ENCODE results near the gene DOCK2. TPM values are rescaled to one million over a fixed set of nuclear protein-coding genes. Genes with fewer than 3 reads are reported as not detected.

The DOCK2 gene
- total RNA-seq, 1 experiment from 2014 or later: 1.4 TPM

DNA sequence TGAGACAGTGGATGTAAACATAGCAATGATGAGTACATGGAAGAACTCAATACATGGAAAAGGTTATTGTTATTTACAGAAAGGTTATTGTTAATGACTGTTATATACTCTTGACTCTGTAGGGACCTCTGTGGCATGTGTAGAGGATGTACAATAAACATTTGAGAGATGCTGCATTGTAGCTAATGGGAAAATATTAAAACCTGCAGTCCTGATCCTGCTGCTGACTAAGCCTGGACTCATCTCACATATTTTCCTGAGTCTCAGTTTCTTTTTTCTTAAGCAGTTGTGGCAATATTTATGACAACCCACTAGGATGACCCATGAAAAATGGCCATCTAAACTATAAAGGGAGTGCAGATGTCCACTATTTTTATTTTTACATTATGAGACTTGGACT lies 75.4 kb downstream of the DOCK2 start:
- BruUV-seq (replicated peaks): no TSS peak
- Histone ChIP-seq H3K36me3 (ENCODE audit: control insufficient read depth, insufficient read depth, low read length) (no peaks in the 10 kb centered on the region), H3K27me3 (ENCODE audit: control insufficient read depth, insufficient read depth, low read length) (no peaks in the 10 kb centered on the region), H3K9me3 (ENCODE audit: control insufficient read depth, insufficient read depth, low read depth, low read length) (no peaks in the 10 kb centered on the region), H3K4me3 (ENCODE audit: low read depth in 2 of 2, low read length in 2 of 2) (no peak overlapping the region), H3K4me1 (ENCODE audit: control insufficient read depth, insufficient read depth, low read length) (no peaks in the 10 kb centered on the region), H3K27ac (ENCODE audit: low read length) (no peak overlapping the region)
- in situ Hi-C loops (cut with HindIII; ENCODE audit: low pct_unique_long_range_greater_than_20kb, low sequenced_read_pairs): no loop called here
- ATAC-seq (no peak), DNase-seq (ENCODE audit: low read depth, low spot score) (no peak)
- intact Hi-C loops (cut with micrococcal nuclease; ENCODE audit: unreplicated experiment): no loop called here
- TF ChIP-seq, protein P1, sequence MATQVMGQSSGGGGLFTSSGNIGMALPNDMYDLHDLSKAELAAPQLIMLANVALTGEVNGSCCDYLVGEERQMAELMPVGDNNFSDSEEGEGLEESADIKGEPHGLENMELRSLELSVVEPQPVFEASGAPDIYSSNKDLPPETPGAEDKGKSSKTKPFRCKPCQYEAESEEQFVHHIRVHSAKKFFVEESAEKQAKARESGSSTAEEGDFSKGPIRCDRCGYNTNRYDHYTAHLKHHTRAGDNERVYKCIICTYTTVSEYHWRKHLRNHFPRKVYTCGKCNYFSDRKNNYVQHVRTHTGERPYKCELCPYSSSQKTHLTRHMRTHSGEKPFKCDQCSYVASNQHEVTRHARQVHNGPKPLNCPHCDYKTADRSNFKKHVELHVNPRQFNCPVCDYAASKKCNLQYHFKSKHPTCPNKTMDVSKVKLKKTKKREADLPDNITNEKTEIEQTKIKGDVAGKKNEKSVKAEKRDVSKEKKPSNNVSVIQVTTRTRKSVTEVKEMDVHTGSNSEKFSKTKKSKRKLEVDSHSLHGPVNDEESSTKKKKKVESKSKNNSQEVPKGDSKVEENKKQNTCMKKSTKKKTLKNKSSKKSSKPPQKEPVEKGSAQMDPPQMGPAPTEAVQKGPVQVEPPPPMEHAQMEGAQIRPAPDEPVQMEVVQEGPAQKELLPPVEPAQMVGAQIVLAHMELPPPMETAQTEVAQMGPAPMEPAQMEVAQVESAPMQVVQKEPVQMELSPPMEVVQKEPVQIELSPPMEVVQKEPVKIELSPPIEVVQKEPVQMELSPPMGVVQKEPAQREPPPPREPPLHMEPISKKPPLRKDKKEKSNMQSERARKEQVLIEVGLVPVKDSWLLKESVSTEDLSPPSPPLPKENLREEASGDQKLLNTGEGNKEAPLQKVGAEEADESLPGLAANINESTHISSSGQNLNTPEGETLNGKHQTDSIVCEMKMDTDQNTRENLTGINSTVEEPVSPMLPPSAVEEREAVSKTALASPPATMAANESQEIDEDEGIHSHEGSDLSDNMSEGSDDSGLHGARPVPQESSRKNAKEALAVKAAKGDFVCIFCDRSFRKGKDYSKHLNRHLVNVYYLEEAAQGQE (IDR thresholded peaks at IDR 0.05; ENCODE audit: insufficient read depth in 1 of 2, low read depth in 2 of 2, low read length in 1 of 2): no peak
- ChIA-PET POLR2A (no interaction called here), CTCF (no interaction called here)

DNA sequence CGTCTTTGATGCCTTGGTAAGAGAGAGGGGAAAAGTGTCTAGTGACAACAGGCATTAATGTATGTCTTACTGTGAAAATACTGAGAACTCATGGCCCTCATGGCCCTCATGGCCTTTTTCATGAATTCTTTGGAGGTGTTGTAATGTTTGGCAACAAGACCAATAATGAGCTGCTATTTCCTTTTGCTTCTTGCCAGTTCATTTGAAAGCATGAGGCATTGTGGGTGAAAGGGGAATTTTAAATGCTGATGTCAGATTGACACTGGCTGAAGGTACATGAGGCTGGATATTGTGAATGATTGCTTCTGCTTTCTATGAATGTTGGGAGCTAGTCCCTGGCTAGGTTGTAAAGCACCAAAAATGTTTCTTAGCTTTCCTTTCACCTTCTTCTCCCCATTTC lies 79.2 kb downstream of the DOCK2 start:
- BruUV-seq (replicated peaks): no TSS peak
- no peak overlapping the region for H3K27ac ChIP-seq (ENCODE audit: low read length)
- no peaks in the 10 kb centered on the region for H3K9me3 ChIP-seq (ENCODE audit: control insufficient read depth, insufficient read depth, low read depth, low read length)
- no peaks in the 10 kb centered on the region for H3K27me3 ChIP-seq (ENCODE audit: control insufficient read depth, insufficient read depth, low read length)
- TF ChIP-seq TCF7L2 (IDR thresholded peaks at IDR 0.05; ENCODE audit: low read depth, low read length): no peak
- no peak for TF ChIP-seq POLR2AphosphoS5 (IDR thresholded peaks at IDR 0.05; ENCODE audit: low read depth, low read length)
- TF ChIP-seq, protein P2, sequence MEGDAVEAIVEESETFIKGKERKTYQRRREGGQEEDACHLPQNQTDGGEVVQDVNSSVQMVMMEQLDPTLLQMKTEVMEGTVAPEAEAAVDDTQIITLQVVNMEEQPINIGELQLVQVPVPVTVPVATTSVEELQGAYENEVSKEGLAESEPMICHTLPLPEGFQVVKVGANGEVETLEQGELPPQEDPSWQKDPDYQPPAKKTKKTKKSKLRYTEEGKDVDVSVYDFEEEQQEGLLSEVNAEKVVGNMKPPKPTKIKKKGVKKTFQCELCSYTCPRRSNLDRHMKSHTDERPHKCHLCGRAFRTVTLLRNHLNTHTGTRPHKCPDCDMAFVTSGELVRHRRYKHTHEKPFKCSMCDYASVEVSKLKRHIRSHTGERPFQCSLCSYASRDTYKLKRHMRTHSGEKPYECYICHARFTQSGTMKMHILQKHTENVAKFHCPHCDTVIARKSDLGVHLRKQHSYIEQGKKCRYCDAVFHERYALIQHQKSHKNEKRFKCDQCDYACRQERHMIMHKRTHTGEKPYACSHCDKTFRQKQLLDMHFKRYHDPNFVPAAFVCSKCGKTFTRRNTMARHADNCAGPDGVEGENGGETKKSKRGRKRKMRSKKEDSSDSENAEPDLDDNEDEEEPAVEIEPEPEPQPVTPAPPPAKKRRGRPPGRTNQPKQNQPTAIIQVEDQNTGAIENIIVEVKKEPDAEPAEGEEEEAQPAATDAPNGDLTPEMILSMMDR (IDR thresholded peaks at IDR 0.05): no peak
- TF ChIP-seq, protein P1 (IDR thresholded peaks at IDR 0.05; ENCODE audit: insufficient read depth in 1 of 2, low read depth in 2 of 2, low read length in 1 of 2): no peak
- TF ChIP-seq SIN3A (IDR thresholded peaks at IDR 0.05; ENCODE audit: borderline replicate concordance, insufficient read depth, low read depth, low read length): no peak
- no peaks in the 10 kb centered on the region for H3K36me3 ChIP-seq (ENCODE audit: control insufficient read depth, insufficient read depth, low read length)
- H3K4me1 ChIP-seq (ENCODE audit: control insufficient read depth, insufficient read depth, low read length): no peaks in the 10 kb centered on the region
- intact Hi-C loops (cut with micrococcal nuclease; ENCODE audit: unreplicated experiment): no loop called here
- in situ Hi-C loops (cut with HindIII; ENCODE audit: low pct_unique_long_range_greater_than_20kb, low sequenced_read_pairs): no loop called here
- DNase-seq (ENCODE audit: low read depth, low spot score) (no peak), ATAC-seq (no peak)
- ChIA-PET POLR2A (interaction anchor here (0.6 kb wide), 1 partner anchor 25 kb away, joined by 4 read pairs; no protein-coding TSS in a partner anchor), CTCF (no interaction called here)
- H3K4me3 ChIP-seq (ENCODE audit: low read depth in 2 of 2, low read length in 2 of 2): no peak overlapping the region
